Vagina (tissue), 2 donors: ENCODE results near the gene ARHGAP23.

Experiments used
- POLR2A ChIP-seq, 2 donors: fragments of 450-650 bp; IDR thresholded peaks; one replicate each; pipeline ENCODE4 v1.6.1; 2017; ENCODE audit warnings: antibody characterized with exemption in 2 of 2, mild to moderate bottlenecking in 2 of 2, moderate library complexity in 2 of 2
- TF ChIP-seq, protein P1 (sequence below), 3 experiments: fragments of 450-650 bp in 2 of 3; fragments of 200-600 bp in 1 of 3; sonication (generic) in 1 of 3; IDR thresholded peaks; one replicate each; pipeline ENCODE4 v1.5.1; 2017 to 2019; ENCODE audit warnings: antibody characterized with exemption in 3 of 3, mild to moderate bottlenecking in 2 of 3, moderate library complexity in 2 of 3

DNA sequence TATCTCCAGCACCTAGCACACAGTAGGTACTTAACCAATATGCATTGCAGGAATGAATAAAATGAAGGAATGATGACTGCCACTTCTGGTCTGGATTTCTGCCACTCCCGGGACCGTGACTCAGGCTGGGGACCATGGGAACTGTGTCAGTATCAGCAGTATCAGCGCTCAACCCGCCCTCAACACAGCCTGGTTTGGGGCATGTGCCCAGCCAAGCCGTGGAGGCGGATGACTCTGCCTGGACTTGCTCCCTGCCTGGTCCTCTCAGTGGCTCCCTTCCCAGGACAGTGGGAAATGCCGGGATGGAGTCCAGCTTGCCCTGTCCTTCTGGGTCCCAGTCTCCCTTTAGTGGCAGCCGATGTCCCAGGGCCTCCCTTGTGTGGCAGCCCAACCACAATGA lies 122.4 kb downstream of the ARHGAP23 start:
- TF ChIP-seq, protein P1, sequence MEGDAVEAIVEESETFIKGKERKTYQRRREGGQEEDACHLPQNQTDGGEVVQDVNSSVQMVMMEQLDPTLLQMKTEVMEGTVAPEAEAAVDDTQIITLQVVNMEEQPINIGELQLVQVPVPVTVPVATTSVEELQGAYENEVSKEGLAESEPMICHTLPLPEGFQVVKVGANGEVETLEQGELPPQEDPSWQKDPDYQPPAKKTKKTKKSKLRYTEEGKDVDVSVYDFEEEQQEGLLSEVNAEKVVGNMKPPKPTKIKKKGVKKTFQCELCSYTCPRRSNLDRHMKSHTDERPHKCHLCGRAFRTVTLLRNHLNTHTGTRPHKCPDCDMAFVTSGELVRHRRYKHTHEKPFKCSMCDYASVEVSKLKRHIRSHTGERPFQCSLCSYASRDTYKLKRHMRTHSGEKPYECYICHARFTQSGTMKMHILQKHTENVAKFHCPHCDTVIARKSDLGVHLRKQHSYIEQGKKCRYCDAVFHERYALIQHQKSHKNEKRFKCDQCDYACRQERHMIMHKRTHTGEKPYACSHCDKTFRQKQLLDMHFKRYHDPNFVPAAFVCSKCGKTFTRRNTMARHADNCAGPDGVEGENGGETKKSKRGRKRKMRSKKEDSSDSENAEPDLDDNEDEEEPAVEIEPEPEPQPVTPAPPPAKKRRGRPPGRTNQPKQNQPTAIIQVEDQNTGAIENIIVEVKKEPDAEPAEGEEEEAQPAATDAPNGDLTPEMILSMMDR (IDR thresholded peaks at IDR 0.05): no peak
- TF ChIP-seq POLR2A (IDR thresholded peaks at IDR 0.05): no peak
